T-helper 22 cell (primary cell): ENCODE data around the gene ITCH.

Experiments
- DNase-seq: peaks from one replicate; pipeline ENCODE4 v3.0.0-alpha.2; 2020; ENCODE audit warnings: low read depth

Gene ITCH

DNA sequence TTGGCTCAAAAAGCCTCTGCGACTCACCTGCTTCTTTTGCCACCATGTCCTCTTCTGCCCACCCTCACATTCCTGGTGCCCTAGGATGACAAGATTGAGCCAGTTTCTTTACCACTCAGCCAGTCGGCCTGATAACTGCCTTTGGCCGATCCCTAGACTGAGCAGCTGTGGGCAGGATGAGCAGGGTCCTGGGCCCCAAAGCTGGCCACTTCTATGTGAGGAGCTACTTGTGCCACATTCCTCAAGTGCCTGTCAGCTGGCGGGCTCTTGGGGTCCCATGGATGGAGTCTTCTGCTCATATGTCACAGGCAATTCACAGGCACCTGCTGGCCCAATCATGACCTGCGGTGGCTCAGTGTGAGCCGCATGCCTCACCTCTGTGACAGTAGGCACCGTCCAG is 169.7 kb downstream of the ITCH start:
- no peak for DNase-seq

DNA sequence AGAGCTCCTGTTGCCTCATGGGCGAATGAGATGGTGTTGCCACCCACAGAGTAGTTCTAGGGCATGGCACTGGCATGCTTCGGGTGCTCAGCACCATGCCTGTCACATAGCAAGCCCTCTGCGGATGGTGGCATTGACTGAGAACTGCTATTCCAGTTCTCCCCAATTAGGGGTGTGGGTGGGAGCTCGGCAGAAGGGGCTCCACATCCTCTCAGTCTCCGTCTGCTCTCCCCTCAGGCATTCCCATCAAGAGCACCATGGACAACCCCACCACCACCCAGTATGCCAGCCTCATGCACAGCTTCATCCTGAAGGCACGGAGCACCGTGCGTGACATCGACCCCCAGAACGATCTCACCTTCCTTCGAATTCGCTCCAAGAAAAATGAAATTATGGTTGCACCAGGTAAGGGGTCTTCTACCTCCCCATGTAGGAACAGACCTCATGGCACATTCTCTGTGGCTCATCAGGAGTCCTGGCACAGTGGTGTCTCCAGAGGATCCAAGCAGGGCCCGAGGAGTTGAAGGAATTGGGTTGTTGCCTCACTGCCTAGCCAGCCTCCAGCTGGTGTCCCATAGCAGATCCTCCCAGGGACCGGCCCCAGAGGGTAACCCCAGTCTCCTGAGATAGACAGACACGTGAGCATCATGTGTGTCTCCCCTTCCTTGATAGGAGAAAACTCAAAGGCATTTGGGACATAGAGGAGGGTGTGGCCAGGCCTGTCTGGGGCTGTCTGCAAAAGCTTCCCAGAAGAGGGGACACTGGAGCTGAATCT is 171.5 kb downstream of the ITCH start:
- DNase-seq = no peak

- DNase-seq = no peak
These were observed 172.3 kb downstream of the ITCH start for GRCh38 chr20:34535301-34535840.

DNA sequence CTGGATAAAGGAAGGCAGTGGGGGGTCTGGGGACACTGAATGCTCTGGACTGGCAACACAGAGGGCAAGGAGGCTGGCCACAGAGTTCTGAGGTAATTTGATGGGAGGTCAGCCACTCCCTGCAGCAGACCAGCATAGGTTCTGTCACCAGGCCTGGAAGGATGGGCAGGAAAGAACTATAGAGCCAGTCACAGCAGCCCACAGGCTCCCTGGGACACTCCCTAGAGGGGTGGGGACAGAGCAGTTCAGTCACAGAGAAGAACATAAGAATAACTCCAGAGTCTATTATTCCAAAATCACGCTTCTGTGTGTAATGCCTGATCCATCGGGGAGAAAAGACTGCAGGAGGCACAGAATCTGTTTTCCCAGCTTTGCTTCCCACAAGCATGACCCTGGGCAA is 172.8 kb downstream of the ITCH start:
- DNase-seq = no peak

DNA sequence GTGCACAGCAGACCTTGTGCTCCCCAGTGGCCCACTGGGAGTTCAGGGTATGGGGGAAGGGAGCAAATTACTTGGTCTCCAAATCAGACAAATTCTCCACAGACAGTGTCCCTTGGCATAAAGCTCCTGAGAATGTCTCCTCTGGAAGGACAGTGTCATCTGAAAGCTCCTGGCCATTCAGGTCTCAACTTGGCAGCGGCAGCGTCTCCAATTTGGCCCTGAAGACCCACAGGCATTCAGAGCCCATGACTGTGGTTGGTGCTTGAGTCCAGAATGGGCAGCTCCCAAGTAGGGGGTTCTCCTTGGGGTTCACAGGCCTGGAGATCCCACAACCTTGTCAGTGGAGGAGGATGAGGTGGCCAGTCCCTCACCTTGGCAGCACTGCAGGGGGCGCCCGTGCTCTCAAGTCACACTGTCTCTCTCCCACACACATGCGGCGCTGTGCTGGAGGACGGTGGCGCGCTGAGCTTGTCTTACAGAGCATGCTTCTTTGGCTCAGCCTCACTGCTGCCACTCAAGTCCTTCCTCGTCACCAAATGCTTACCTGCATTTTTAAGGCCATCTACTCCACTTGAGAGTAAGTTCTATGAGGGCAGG is 173.8 kb downstream of the ITCH start:
- DNase-seq = no peak

- no peak for DNase-seq
These were observed 174.6 kb downstream of the ITCH start for GRCh38 chr20:34537651-34538050.

DNA sequence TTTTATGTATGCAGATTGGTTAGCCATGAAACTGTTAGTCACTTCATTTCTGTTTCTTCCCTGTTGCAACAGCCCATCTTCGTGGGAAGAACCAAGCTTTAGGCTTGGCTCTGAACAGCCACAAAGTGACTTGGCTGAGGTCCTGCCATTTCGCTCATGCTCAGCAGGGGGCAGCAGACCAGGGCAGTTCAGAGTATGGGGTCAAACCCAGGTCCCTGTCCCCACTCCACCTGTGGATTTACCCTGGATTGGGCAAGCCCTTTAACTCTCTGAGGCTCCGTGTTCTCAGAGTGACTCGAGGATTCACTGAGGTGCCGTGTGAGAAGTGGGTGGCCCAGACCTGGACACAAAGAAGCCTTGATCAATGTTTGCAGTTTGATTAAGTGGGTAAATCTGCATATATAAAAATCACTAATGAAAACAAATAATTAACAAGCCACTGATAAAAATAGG is 175.6 kb downstream of the ITCH start:
- DNase-seq = no peak

GRCh38 chr20:34539756-34540155 is 176.7 kb downstream of the ITCH start:
- no peak for DNase-seq

- DNase-seq = no peak
These were observed 177.7 kb downstream of the ITCH start for GRCh38 chr20:34540596-34541263.

DNA sequence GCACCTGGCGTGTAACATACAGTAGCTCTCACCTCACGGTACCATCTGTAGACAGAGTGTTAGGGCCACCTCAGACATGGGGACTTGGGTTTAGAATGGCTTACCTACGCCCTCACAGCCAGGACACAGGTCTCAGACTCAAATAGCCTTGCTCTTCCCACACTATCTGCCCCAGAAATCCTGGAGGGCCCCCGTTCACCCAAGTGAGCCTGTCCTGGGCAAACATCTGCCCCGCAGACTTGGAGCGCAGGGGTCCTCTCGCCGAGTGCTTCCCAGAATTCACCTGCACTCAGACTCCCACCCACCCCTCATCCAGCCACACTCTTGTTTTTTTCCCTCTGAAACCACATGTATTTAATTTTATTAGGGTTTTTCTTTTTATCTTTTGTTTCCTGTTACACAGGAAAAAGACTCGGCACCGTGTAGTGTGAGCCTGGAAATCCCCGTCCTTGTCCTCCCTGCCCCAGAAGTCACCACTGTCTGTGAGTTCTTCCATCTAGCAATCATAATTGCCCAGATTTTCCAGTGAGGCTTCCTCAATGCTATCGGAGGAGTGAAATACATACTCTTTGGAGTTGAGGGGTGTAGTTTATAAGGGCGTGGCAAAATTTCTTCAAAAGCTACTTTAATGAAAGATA is 178.3 kb downstream of the ITCH start:
- DNase-seq = no peak

DNA sequence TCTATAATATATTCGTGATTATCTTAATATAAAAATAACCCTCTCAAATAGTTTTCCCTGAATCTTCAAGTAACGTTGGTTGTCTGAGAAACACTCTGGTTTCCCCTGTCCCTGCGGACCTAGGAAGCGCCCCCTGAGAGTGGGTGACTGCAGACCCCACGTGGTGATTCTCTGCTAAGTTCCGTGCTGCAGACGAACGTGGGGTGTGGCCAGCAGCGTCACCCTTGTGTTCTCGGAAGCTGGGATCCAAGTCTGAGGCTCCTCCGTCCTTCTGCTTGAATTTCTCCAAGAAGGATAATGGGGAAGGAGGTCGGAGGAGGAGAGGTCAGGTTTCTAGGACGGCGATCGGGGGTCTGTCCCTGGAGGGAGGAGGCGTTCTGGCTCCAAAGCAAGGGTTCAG is 178.8 kb downstream of the ITCH start:
- DNase-seq = no peak

- DNase-seq = no peak
These were observed 179.4 kb downstream of the ITCH start for GRCh38 chr20:34542439-34542838.

DNA sequence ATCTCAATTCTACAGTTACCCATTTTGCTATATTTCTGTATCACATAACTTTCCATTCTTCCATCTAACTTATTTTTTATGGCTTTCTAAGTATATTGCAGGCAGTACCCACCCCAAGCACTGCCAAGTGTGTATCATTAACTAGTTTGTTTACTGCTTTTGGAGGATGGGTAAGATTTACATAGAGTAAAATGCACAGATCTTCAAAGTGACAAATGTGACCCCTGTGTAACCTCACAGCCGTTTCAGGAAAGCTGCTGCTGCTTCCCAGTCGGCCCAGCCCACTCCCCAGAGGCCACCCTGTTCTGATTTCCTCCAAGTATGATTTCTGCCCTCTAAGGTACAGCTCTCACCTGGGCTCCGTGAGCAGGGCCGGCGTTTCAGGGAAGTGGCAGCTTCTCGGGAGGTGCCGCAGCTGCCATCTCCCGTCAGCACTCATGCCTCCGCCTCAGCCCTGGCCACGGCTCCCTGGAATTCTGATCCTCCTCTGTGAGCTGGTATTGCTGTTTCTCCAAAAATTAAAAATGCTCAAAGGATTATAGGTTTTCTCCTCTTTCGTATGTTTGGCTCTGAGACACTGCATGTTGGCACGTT is 180.5 kb downstream of the ITCH start:
- no peak for DNase-seq

- no peak for DNase-seq
These were observed 181.2 kb downstream of the ITCH start for GRCh38 chr20:34544109-34544796.

DNA sequence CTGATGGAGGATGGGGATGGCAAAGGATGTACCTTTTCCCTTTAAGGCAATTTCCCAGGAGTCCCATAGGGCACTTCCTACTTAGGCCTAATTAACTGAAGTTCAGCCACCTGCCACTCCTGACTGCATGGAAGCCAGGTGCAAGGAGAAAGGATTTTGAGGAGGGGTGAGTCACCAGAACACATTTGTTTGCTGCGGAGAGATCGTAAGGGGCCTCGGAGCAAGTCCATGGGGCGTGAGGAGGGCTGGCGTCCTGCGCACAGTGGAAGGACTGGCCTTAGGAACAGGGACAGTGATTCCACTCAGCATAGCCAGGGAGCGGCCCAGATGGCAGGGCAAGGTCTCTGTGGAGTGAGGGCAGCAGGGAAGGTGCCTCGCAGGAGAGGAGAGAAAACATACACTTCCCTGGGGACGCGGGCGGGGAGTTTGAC is 183.7 kb downstream of the ITCH start:
- no peak for DNase-seq

DNA sequence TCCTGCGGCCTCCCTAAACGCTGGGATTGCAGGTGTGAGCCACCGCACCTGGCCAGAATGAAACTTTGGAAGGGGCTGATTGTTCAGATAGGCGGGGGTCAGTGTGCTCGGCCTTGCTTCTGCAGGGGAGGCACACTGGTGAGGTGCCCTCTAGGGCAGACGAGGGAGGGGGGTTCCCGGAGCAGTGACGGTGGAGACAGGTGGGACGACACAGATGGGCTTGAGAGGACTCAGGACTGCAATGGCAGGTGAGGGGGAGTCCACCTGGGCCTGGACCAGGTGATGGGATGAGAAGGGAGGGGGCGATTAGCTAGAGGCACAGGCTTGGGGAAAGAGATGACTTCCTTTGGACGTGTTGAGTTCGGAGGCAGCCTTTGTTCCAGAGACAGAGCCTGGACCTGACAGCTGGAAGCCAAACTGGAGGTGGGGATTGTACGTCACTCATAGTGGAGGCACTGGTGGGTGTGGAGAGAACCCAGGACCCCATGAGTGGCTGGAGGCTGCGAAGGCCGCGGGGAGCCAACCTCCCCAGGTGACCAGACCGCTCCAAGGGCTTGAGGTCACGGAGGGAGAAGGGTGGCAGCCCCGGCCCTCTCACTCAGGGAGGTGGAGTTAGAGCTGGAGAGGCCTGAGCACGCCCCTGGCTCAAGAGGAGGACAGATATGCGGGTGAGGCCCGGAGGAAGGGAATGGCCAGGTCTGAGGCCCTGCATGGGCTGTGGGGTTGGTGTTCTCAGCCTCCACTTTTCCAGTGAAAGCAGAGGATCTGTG is 185.0 kb downstream of the ITCH start:
- DNase-seq = no peak

- DNase-seq = no peak
These were observed 186.3 kb downstream of the ITCH start for GRCh38 chr20:34549291-34549928.

- DNase-seq = no peak
These were observed 186.8 kb downstream of the ITCH start for GRCh38 chr20:34549929-34550305.

- DNase-seq = no peak
These were observed 189.5 kb downstream of the ITCH start for GRCh38 chr20:34552569-34552968.

GRCh38 chr20:34553366-34553867 is 190.3 kb downstream of the ITCH start:
- DNase-seq = no peak
